Progenitor cell of endocrine pancreas (in vitro differentiated cells): ENCODE results near the gene RCAN3. TPM values are rescaled to one million over a fixed set of nuclear protein-coding genes. Genes with fewer than 3 reads are reported as not detected.
A peak's percentile ranks its signal among the peaks of the same experiment; 100 is the strongest.

Experiments used
- DNase-seq: peaks from one replicate; pipeline ENCODE4 v3.0.0; 2021; ENCODE audit warnings: low spot score; ENCODE audit not compliant: unreplicated experiment
- H3K27ac Mint-ChIP-seq: 2 replicates; pipeline ENCODE4 v1.8.0; 2021; ENCODE audit warnings: mild to moderate bottlenecking, moderate library complexity, mixed read lengths
- H3K27me3 Mint-ChIP-seq: 2 replicates; pipeline ENCODE4 v1.8.0; 2021; ENCODE audit warnings: mixed read lengths
- H3K36me3 Mint-ChIP-seq: 2 replicates; pipeline ENCODE4 v1.8.0; 2022; ENCODE audit warnings: mixed read lengths; ENCODE audit not compliant: insufficient read depth
- H3K4me1 Mint-ChIP-seq: 2 replicates; pipeline ENCODE4 v1.8.0; 2021; ENCODE audit warnings: low read depth, mixed read lengths
- H3K4me3 Mint-ChIP-seq: 2 replicates; pipeline ENCODE4 v1.8.0; 2021; ENCODE audit warnings: low read depth, mild to moderate bottlenecking, moderate library complexity, mixed read lengths
- H3K9me3 Mint-ChIP-seq: 2 replicates; pipeline ENCODE4 v1.8.0; 2021; ENCODE audit warnings: low read depth, mixed read lengths
- total RNA-seq: library from RNA; stranded (reverse); gene quantifications from 2 replicates; pipeline ENCODE4 v1.2.1, GENCODE V29; 2021
- TF ChIP-seq, protein P1 (sequence below): fragments of 200-600 bp; sonication (generic); IDR thresholded peaks from one replicate; pipeline ENCODE4 v1.5.0; 2021; ENCODE audit warnings: antibody characterized with exemption, mild to moderate bottlenecking; ENCODE audit not compliant: unreplicated experiment

The RCAN3 gene
- total RNA-seq, 1 donor from 2014 or later: 31.0 TPM

DNA sequence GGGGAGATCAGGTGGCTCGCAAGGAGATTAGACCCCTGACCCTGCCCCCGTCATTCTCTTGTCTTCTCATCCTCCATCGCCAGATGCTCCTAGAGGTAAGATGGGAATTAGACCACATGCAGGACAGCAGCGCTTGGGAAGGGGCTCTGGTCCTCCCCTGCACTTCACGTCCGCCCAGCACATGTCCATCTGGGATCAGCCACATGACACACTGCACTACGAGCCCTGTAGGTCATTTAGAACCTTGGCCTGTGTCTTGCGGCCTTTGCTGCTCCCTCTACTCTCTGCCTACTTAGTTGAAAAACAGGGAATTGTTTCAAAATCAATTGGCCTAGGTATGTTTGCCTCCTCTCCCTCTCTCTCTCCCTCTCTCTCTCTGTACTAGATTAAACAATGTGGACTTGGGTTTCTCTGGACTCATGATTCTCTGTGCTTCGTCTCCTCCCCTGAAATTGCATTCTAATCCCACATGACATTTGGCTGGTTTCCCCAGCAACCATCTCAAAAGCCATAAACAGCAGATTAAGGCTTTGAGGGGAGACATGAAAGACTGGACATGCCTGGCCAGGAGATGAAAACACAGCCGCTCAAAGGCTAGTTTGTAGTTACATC, 49.4 kb downstream of the RCAN3 start:
- H3K4me3 Mint-ChIP-seq: no peak overlapping the region
- H3K9me3 Mint-ChIP-seq: no peaks in the 10 kb centered on the region
- H3K4me1 Mint-ChIP-seq: peaks cover 13% of the 10 kb centered on the region
- peak overlapping the region; percentile 56 for H3K27ac Mint-ChIP-seq
- TF ChIP-seq, protein P1, sequence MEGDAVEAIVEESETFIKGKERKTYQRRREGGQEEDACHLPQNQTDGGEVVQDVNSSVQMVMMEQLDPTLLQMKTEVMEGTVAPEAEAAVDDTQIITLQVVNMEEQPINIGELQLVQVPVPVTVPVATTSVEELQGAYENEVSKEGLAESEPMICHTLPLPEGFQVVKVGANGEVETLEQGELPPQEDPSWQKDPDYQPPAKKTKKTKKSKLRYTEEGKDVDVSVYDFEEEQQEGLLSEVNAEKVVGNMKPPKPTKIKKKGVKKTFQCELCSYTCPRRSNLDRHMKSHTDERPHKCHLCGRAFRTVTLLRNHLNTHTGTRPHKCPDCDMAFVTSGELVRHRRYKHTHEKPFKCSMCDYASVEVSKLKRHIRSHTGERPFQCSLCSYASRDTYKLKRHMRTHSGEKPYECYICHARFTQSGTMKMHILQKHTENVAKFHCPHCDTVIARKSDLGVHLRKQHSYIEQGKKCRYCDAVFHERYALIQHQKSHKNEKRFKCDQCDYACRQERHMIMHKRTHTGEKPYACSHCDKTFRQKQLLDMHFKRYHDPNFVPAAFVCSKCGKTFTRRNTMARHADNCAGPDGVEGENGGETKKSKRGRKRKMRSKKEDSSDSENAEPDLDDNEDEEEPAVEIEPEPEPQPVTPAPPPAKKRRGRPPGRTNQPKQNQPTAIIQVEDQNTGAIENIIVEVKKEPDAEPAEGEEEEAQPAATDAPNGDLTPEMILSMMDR: no peak
- DNase-seq: no peak
- peaks cover 17% of the 10 kb centered on the region for H3K27me3 Mint-ChIP-seq
- no peaks in the 10 kb centered on the region for H3K36me3 Mint-ChIP-seq

DNA sequence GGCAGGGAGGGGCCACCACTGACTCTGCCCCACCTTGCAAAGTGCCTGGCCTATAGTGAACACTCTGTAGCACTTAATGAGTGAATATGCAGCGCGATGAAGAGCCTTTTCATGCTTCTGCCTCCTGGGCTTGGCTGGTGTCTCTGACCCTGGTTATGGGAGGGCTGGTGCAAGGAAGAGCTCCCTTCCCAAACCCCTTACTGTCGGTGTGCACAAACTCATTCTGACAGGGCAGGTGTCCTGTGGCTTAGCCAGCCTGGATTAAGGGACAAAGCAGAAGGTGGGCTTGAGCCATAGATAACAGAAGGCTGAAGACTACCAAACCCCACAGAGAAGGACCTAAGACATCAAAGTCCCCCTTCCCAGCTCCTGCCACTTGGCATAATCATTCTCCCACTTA, 51.3 kb downstream of the RCAN3 start:
- Mint-ChIP-seq H3K36me3 (no peaks in the 10 kb centered on the region), H3K4me3 (no peak overlapping the region), H3K4me1 (peaks cover 11% of the 10 kb centered on the region), H3K27me3 (peaks cover 29% of the 10 kb centered on the region), H3K9me3 (no peaks in the 10 kb centered on the region), H3K27ac (peak overlapping the region; percentile 46)
- TF ChIP-seq, protein P1: no peak
- no peak for DNase-seq

DNA sequence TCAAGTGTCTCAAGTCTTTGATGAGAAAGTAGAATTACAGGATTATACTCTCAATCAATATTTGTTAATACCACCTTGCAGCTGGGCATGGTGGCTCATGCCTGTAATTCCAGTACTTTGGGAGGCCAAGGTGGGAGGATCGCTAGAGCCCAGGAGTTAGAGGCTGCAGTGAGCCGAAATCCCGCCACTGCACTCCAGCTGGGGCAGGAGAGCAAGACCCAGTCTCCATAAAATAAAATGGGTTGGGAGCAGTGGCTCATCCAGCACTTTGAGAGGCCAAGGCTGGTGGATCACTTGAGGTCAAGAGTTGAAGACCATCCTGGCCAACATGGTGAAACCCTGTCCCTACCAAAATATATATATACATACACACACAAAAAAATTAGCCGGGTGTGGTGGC, 52.1 kb downstream of the RCAN3 start:
- H3K27me3 Mint-ChIP-seq: peaks cover 28% of the 10 kb centered on the region
- peaks cover 11% of the 10 kb centered on the region for H3K4me1 Mint-ChIP-seq
- H3K36me3 Mint-ChIP-seq: no peaks in the 10 kb centered on the region
- no peaks in the 10 kb centered on the region for H3K9me3 Mint-ChIP-seq
- no peak for DNase-seq
- no peak overlapping the region for H3K27ac Mint-ChIP-seq
- H3K4me3 Mint-ChIP-seq: no peak overlapping the region
- TF ChIP-seq, protein P1: no peak

DNA sequence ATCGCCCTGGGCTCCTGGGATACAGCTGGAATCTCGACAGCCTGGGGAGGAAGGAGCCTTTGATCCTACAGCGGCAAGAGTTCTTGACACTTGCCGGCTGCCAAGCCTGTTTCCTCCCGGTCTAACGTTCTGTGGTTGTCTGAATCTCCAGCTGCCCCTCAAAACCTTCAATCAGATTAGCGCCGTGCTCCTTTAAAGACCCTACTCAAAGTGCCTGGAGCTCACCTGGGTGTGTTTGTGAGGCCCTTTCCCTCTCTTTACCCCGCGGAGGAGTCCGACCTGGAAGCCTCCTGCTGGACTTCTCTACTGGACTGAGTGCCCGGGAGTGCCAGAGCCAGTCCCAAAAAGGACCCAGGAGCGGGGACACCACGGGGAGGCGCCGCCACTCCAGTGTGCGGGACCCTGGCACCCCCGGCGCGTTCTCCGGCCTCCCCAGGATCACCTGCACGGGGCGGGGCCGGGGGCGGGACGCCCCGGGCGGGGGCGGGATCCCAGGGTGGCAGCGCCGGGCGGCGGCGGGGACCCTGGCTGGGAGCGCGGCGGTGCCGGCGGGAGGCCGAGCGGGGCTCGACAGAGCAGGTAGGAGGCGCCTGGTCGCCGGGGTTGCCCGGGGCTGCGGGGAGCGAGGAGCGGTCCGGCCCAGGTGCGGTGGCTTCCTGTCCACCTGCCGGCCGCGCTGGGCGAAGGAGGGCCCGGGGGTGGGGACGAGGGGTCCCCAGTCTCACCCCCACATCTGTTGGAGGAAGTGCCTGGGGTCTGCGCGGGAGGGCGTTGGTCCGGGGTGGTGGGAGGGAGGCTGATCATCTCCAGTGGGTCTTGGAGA, 53.2 kb downstream of the RCAN3 start, which contains the start of gene NCMAP:
Gene NCMAP (plus strand): TSS at position 497 of the 823 bp plus-strand sequence. CDS start 39,344 bp downstream, outside the sequence.
- H3K9me3 Mint-ChIP-seq: no peaks in the 10 kb centered on the region
- H3K4me1 Mint-ChIP-seq: peaks cover 11% of the 10 kb centered on the region
- peaks cover 28% of the 10 kb centered on the region for H3K27me3 Mint-ChIP-seq
- peak within 1 kb of the TSS; percentile 72 for H3K4me3 Mint-ChIP-seq
- H3K27ac Mint-ChIP-seq: peak within 1 kb of the TSS; percentile 69
- DNase-seq: peak; percentile 42
- TF ChIP-seq, protein P1: no peak
- H3K36me3 Mint-ChIP-seq: no peaks in the 10 kb centered on the region

DNA sequence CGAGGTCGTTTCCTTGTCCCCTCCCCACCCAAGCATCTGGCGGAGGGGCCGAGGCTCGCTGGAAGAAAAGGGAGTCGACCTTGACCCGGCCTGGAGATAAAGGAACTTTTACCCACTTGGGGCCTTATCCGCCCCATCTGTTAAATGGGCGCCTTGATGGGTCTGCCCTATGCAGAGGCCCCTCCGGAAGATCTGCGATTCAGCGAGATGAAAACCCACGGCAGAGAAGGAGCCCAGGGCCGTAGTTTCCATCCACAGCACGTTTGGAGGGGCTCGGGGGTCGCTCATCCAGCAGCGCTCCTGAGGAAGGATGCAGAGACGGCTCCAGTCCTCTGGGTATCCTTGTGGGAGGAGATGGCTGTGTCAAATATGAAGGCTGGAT, 53.8 kb downstream of the RCAN3 start:
- Mint-ChIP-seq H3K27me3 (peaks cover 28% of the 10 kb centered on the region), H3K27ac (no peak overlapping the region), H3K36me3 (no peaks in the 10 kb centered on the region), H3K4me3 (peak overlapping the region; percentile 60), H3K4me1 (peaks cover 11% of the 10 kb centered on the region), H3K9me3 (no peaks in the 10 kb centered on the region)
- DNase-seq: no peak
- TF ChIP-seq, protein P1: no peak
